Cardiac ventricle fibroblast (primary cell): Measurements from ENCODE around the gene SLC39A6. TPM values are rescaled to one million over a fixed set of nuclear protein-coding genes. Genes with fewer than 3 reads are reported as not detected.

ENCODE experiments used
- total RNA-seq: library from RNA; depleted of rRNA; stranded (reverse); fragments of >200 nt; gene quantifications from 2 replicates; pipeline ENCODE4 v1.2.3, GENCODE V29; 2015

Gene SLC39A6
- total RNA-seq: 49.5 and 54.5 TPM in 2 replicates

GRCh38 chr18:36129300-36130038 is at the start of gene SLC39A6, which contains the start of gene ELP2:
Gene SLC39A6, minus strand, starts transcription at chr18:36129340. Its CDS starts 2,333 bp downstream, at chr18:36127007.
Gene ELP2, plus strand, starts transcription at chr18:36129899. Its CDS starts 35 bp downstream, at chr18:36129934.

GRCh38 chr18:36067055-36067957 is 61.8 kb downstream of the SLC39A6 start, which contains the start of gene RPRD1A:
Gene RPRD1A, minus strand, starts transcription at chr18:36067559. Its CDS starts 155 bp downstream, at chr18:36067404.

Other genes with a start within 250 kb of the SLC39A6 start
- gene RPRD1A, start 61.8 kb downstream of the SLC39A6 start, total RNA-seq: 18.1 and 23.2 TPM in 2 replicates
- gene ELP2, start 559 bp upstream of the SLC39A6 start, total RNA-seq: 36.7 and 59.2 TPM in 2 replicates
- gene MOCOS, start 58.2 kb upstream of the SLC39A6 start, total RNA-seq: 1.2 and 2.2 TPM in 2 replicates
- gene FHOD3, start 168.4 kb upstream of the SLC39A6 start, total RNA-seq: 0.10 TPM in 1 of 2 replicates, not detected in the other